BLaER1 (cell line): ENCODE results near the gene PPM1H.
A peak's percentile ranks its signal among the peaks of the same experiment; 100 is the strongest.
"Not testable (repeated sequence)": the region's sequence is repeated elsewhere in the genome, so short reads cannot be mapped to it uniquely, and the experiment has no call there.

Experiments
- H3K27ac ChIP-seq: shearing (Covaris generic); formaldehyde crosslinking; 2 replicates; pipeline ENCODE4 v1.8.1; 2022
- H3K27me3 ChIP-seq: shearing (Covaris generic); formaldehyde crosslinking; 2 replicates; pipeline ENCODE4 v1.8.1; 2022
- H3K36me3 ChIP-seq: shearing (Covaris generic); formaldehyde crosslinking; 2 replicates; pipeline ENCODE4 v1.8.1; 2022
- H3K4me1 ChIP-seq: shearing (Covaris generic); formaldehyde crosslinking; 2 replicates; pipeline ENCODE4 v1.8.1; 2022
- H3K4me2 ChIP-seq: shearing (Covaris generic); formaldehyde crosslinking; 2 replicates; pipeline ENCODE4 v1.8.1; 2022
- H3K4me3 ChIP-seq: shearing (Covaris generic); formaldehyde crosslinking; 2 replicates; pipeline ENCODE4 v1.8.1; 2022
- H3K9ac ChIP-seq: shearing (Covaris generic); formaldehyde crosslinking; 2 replicates; pipeline ENCODE4 v1.8.1; 2022
- H3K9me3 ChIP-seq: shearing (Covaris generic); formaldehyde crosslinking; 2 replicates; pipeline ENCODE4 v1.8.1; 2022
- H4K20me1 ChIP-seq: shearing (Covaris generic); formaldehyde crosslinking; 2 replicates; pipeline ENCODE4 v1.8.1; 2022
- Cebpa-rat ChIP-seq: shearing (Covaris generic); IDR thresholded peaks from 2 replicates; pipeline ENCODE4 v1.8.1; 2022

PPM1H gene

DNA sequence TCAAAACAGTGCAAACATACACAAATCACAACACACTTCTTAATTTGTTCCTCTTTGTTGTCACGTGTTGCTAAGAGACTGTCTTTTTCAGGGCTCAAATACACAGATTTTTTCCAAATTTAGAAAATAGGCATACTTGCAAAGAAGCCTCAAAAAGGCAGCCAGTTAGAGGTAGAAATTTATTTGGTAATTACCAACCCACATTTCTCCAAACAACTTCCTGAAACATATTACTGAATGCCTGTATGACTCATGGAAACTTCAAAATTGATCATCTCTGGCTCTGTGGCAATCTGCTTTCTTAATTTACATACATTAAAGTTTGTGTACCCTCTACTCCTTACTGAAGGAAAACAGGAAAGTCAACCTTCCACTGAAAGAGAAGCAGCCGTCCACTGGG, 36.4 kb downstream of the PPM1H start:
- Histone ChIP-seq H3K36me3 (no peaks in the 10 kb centered on the region), H3K9ac (no peak overlapping the region), H4K20me1 (no peaks in the 10 kb centered on the region), H3K4me3 (no peak overlapping the region), H3K4me2 (peak overlapping the region; percentile 9; the same call in 1 of the 2 replicates), H3K9me3 (peaks cover 7% of the 10 kb centered on the region; the same call in 1 of the 2 replicates), H3K27me3 (no peaks in the 10 kb centered on the region), H3K4me1 (peaks cover 21% of the 10 kb centered on the region), H3K27ac (no peak overlapping the region)
- no peak for TF ChIP-seq Cebpa-rat

DNA sequence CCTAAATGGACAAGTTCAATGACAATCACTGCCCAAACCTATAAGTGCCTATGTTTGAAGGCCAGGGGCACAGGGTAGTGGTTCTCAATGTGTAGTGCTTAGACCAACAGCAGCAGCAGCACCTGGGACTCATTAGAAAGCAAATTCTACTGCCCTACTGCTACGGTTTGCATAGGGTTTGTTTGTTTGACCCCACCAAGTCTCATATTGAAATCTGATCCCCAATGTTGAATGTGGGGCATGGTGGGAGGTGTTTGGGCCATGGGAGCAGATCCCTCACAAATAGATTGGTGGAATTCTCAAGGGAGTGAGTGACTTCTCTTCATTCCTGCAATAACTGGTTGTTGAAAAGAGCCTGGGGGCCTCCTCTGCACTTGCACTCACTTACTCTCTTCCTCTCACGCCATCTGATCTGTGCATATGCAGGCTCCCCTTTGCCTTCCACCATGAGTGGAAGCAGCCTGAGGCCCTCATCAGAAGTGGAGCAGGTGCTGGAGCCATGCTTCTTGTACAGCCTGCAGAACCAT, 39.5 kb downstream of the PPM1H start:
- H3K9me3 ChIP-seq: peaks cover 7% of the 10 kb centered on the region; the same call in 1 of the 2 replicates
- peaks cover 18% of the 10 kb centered on the region for H3K4me1 ChIP-seq
- no peaks in the 10 kb centered on the region for H3K36me3 ChIP-seq
- no peak overlapping the region for H3K4me3 ChIP-seq
- no peak overlapping the region for H3K4me2 ChIP-seq
- H4K20me1 ChIP-seq: no peaks in the 10 kb centered on the region
- no peak overlapping the region for H3K27ac ChIP-seq
- no peaks in the 10 kb centered on the region for H3K27me3 ChIP-seq
- H3K9ac ChIP-seq: no peak overlapping the region
- no peak for TF ChIP-seq Cebpa-rat

DNA sequence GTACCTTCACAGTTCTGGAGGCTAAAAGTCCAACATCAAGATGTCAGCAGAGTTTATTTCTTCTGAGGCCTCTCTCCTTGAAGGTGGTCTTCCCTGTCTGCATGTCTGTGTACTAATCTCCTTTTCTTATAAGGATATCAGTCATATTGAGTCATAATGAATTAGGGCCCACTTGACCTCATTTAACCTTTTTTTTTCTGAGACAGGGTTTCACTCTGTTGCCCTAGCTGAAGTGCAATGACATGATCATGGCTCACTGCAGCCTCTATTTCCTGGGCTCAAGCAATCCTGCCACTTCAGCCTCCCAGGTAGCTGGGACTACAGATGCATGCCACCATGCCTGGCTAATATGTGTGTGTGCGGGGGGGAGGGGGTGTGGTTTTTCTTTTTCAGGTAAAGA, 41.7 kb downstream of the PPM1H start:
- Histone ChIP-seq H3K4me2 (no peak overlapping the region), H3K36me3 (no peaks in the 10 kb centered on the region), H3K27me3 (no peaks in the 10 kb centered on the region), H3K4me1 (peaks cover 13% of the 10 kb centered on the region), H3K9me3 (peaks cover 12% of the 10 kb centered on the region; the same call in 1 of the 2 replicates), H3K9ac (no peak overlapping the region), H3K27ac (no peak overlapping the region), H4K20me1 (no peaks in the 10 kb centered on the region), H3K4me3 (no peak overlapping the region)
- no peak for TF ChIP-seq Cebpa-rat

DNA sequence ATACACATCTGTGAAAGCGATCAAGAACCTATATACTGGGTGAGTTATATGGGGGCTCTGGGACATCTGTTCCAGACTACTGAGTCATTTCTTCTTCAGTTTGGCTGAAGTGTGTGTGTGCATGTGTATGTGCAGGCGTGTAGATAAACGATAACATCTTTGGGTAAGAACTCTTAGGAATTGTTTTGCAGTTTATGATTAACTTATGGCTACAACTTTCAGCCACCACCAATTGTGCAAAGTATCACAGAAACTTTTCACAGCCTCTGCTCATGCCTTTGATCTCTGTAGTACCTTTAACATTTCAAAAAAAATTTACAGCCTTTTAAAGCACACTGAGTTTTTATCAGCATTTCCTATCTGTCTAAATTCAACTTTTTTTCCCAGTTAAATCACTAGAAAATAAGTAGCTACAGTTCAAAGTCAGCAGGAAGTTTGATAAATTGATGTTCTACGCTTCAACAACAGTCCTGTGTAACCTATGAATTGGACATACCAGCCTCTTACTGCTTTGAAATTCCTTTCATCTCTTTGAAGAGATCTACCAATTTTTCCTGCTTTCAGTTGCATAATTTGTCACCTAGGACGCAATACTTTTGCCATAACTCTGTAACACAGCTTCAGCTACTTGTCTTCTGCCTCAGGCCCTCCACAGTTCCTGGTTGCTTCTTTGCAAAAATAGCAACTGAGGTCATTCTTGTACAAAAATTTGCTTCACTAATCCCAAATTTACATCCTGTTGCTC, 43.0 kb downstream of the PPM1H start:
- H3K4me2 ChIP-seq: peak overlapping the region; percentile 23; the same call in 1 of the 2 replicates

DNA sequence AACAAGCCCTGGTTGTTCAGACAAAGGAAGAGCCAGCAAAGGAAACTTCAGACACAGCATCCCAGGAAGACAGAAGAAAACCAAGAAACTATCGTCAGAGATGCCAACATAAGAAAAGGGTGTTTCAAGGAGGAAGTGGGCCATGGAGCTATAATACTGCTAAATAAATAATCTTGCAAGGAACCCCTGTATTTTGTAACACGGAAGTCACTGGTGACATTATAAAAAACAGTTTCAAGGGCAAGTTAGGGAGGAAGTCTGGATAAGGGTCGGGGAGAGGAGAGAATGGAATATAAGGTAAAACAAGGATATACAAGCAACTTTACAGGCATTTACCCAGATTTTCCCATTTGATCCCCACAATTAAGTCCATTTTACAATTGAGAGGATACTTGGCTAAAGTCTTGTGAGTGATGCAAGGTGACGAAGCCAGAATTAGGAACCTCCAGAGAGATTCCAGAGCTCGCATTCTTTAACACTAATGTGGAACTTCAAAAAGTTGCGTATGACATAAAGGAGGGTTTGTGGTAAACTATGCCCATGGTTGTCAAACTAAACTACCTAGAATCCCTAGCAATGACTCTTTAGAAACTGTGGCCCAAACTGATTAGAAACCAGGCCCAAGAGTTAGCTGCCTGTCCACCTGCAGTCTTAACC, 46.4 kb downstream of the PPM1H start:
- H3K36me3 ChIP-seq: peaks cover 8% of the 10 kb centered on the region; the same call in 1 of the 2 replicates
- H3K9me3 ChIP-seq: peaks cover 34% of the 10 kb centered on the region
- H3K4me1 ChIP-seq: peaks cover 18% of the 10 kb centered on the region
- H3K27me3 ChIP-seq: no peaks in the 10 kb centered on the region
- H3K9ac ChIP-seq: no peak overlapping the region
- H3K27ac ChIP-seq: no peak overlapping the region
- H4K20me1 ChIP-seq: no peaks in the 10 kb centered on the region
- H3K4me3 ChIP-seq: no peak overlapping the region
- no peak for TF ChIP-seq Cebpa-rat
- no peak overlapping the region for H3K4me2 ChIP-seq

More for the DNA sequence above, 43.0 kb downstream of the PPM1H start:
- H4K20me1 ChIP-seq: no peaks in the 10 kb centered on the region
- no peak overlapping the region for H3K27ac ChIP-seq
- H3K9me3 ChIP-seq: peaks cover 21% of the 10 kb centered on the region
- TF ChIP-seq Cebpa-rat: no peak
- H3K36me3 ChIP-seq: no peaks in the 10 kb centered on the region
- no peak overlapping the region for H3K4me3 ChIP-seq
- no peak overlapping the region for H3K9ac ChIP-seq
- peaks cover 9% of the 10 kb centered on the region for H3K4me1 ChIP-seq
- H3K27me3 ChIP-seq: no peaks in the 10 kb centered on the region

DNA sequence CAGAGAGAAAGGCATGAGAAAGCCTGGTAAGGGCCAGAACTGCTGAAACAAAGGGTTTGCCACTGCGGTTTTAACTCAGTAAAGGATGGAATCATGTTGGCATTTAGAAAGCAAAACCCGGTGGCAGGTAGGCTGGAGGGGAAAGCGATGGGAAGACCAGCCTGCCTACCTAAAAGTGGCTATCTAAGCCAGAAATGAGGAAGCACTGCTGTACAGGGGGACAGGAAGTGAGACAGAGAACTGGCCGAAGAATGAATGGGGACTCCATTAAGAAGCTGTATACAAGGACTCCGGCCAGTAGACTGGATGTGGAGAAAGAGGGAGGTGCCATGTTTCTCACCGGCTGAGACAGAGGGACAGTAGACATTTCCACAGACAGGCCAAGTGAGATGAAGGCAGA, 48.2 kb downstream of the PPM1H start:
- no peak overlapping the region for H3K4me3 ChIP-seq
- TF ChIP-seq Cebpa-rat: no peak
- no peak overlapping the region for H3K27ac ChIP-seq
- H3K4me2 ChIP-seq: no peak overlapping the region
- peaks cover 34% of the 10 kb centered on the region for H3K9me3 ChIP-seq
- H3K36me3 ChIP-seq: peaks cover 8% of the 10 kb centered on the region; the same call in 1 of the 2 replicates
- H3K4me1 ChIP-seq: peaks cover 29% of the 10 kb centered on the region
- H3K9ac ChIP-seq: no peak overlapping the region
- no peaks in the 10 kb centered on the region for H4K20me1 ChIP-seq
- no peaks in the 10 kb centered on the region for H3K27me3 ChIP-seq

DNA sequence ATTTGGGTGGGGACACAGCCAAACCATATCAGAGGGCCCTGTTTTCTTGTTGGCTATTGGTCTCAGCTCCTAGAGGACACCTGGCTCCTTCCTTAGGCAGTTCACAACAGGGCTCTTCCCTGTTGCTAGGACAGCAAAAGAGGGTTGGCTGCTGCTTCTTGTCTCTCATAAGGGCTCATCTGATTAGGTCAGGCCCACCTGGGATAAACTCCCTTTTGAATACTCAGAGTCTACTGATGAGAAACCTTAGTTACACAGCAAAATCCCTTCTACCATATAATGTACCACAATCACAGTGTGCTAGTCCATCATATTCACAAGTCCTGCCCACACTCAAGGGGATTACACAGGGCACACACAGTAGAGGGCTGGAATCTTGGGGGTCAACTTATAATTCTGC, 49.7 kb downstream of the PPM1H start:
- Histone ChIP-seq H3K4me2 (no peak overlapping the region), H3K4me1 (peaks cover 41% of the 10 kb centered on the region), H3K9me3 (peaks cover 47% of the 10 kb centered on the region), H4K20me1 (no peaks in the 10 kb centered on the region), H3K27ac (no peak overlapping the region), H3K27me3 (no peaks in the 10 kb centered on the region), H3K9ac (no peak overlapping the region), H3K4me3 (no peak overlapping the region; the same call in 1 of the 2 replicates), H3K36me3 (peaks cover 8% of the 10 kb centered on the region; the same call in 1 of the 2 replicates)
- TF ChIP-seq Cebpa-rat: no peak

DNA sequence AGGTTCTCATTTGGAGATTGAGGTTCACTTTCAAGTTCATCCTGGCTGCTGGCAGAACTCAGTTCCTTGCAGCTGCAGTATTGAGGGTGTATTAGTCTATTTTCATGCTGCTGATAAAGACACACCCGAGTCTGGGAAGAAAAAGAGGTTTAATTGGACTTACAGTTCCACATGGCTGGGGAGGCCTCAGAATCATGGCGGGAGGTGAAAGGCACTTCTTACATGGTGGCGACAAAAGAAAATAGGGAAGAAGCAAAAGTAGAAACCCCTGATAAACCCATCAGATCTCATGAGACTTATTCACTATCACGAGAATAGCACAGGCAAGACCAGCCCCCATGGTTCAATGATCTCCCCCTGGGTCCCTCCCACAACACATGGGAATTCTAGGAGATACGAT, 50.1 kb downstream of the PPM1H start:
- H3K36me3 ChIP-seq, H3K9ac ChIP-seq, H3K4me2 ChIP-seq, H3K27ac ChIP-seq, H3K4me3 ChIP-seq, H4K20me1 ChIP-seq, H3K27me3 ChIP-seq: not testable (repeated sequence)
- Histone ChIP-seq H3K4me1 (peaks cover 41% of the 10 kb centered on the region), H3K9me3 (peaks cover 49% of the 10 kb centered on the region)

DNA sequence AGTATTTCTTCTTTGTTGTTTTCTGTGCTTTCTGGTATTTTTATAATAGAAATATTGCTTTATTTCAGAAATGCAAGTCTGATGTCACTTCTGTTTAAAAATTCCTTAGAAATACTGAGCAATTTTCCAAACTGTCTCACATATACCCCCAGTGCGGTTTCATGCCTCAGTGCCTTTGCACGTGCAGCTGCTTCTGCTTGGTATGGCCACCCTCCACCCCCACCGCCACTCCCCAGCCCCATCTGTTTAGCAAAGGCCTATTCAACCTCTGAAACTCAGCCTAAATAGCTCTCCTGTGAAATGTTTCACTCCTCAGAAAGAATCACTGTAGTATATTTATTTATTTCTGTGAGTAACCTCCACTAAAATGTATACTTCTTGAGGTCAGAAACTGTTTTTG, 52.3 kb downstream of the PPM1H start:
- Histone ChIP-seq H3K4me3 (no peak overlapping the region), H3K36me3 (peaks cover 8% of the 10 kb centered on the region; the same call in 1 of the 2 replicates), H3K27me3 (no peaks in the 10 kb centered on the region), H3K9ac (no peak overlapping the region; the same call in 1 of the 2 replicates), H3K9me3 (peaks cover 46% of the 10 kb centered on the region), H4K20me1 (no peaks in the 10 kb centered on the region), H3K27ac (peak overlapping the region; percentile 79), H3K4me2 (peak overlapping the region; percentile 74), H3K4me1 (peaks cover 54% of the 10 kb centered on the region)
- TF ChIP-seq Cebpa-rat: no peak

DNA sequence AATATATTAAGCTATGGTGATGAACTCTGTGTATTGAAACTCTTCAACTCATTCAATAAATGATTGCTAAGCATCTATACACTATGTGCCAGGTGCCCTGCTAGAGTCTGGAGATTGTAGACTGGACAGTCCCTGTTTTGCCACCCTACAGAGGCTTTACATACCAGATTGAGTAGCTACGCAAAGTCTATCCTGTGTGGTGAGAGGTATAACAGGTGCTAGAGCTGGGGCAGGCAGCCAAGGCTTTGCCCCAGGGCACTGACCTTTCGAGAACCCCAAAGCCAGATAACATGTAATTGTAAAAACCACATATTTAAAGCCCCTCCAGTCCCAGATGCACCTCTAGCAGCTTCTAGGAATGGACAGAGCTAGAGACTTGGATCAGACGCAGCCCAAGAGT, 52.8 kb downstream of the PPM1H start:
- no peak for TF ChIP-seq Cebpa-rat
- Histone ChIP-seq H3K27ac (peak overlapping the region; percentile 79), H4K20me1 (no peaks in the 10 kb centered on the region), H3K9me3 (peaks cover 50% of the 10 kb centered on the region), H3K36me3 (peaks cover 8% of the 10 kb centered on the region; the same call in 1 of the 2 replicates), H3K9ac (peak overlapping the region; percentile 33; the same call in 1 of the 2 replicates), H3K4me3 (no peak overlapping the region), H3K27me3 (no peaks in the 10 kb centered on the region), H3K4me1 (peaks cover 55% of the 10 kb centered on the region), H3K4me2 (peak overlapping the region; percentile 74)
